Esophagus muscularis mucosa (tissue), 4 donors: ENCODE measurements around the gene POP7. TPM values are rescaled to one million over a fixed set of nuclear protein-coding genes. Genes with fewer than 3 reads are reported as not detected.

Experiments
- DNase-seq: peaks from one replicate; pipeline ENCODE4 v3.0.0-alpha.2; 2017; ENCODE audit errors: extremely low spot score
- H3K27ac ChIP-seq, 4 donors: fragments of 200-600 bp; sonication (generic); replicated peaks in 1 of 4; 1 replicate in 3 of 4; 2 replicates in 1 of 4; pipeline ENCODE4 v1.5.1; 2016 to 2019; ENCODE audit warnings: mild to moderate bottlenecking in 1 of 4
- H3K27me3 ChIP-seq, 4 donors: fragments of 200-600 bp; sonication (generic); one replicate each; pipeline versions ENCODE4 v1.5.1 to v1.6.0; 2016 to 2019
- H3K36me3 ChIP-seq, 4 donors: fragments of 200-600 bp; sonication (generic); one replicate each; pipeline ENCODE4 v1.5.1; 2016 to 2019
- H3K4me1 ChIP-seq, 4 donors: fragments of 200-600 bp; sonication (generic); one replicate each; pipeline ENCODE4 v1.5.1; 2016 to 2019
- H3K4me3 ChIP-seq, 4 donors: fragments of 200-600 bp; sonication (generic); 1 replicate in 2 of 4; 2 replicates in 2 of 4; pipeline ENCODE4 v1.5.1; 2016 to 2019; ENCODE audit warnings: mild to moderate bottlenecking in 4 of 4, moderate library complexity in 1 of 4
- H3K9me3 ChIP-seq, 4 donors: fragments of 200-600 bp; sonication (generic); 1 replicate in 3 of 4; 2 replicates in 1 of 4; pipeline ENCODE4 v1.5.1; 2016 to 2019
- CTCF ChIP-seq, 3 experiments: fragments of 200-600 bp in 2 of 3; fragments of 450-650 bp in 1 of 3; sonication (generic) in 2 of 3; IDR thresholded peaks; one replicate each; pipeline ENCODE4 v1.5.1; 2017 to 2019; ENCODE audit warnings: antibody characterized with exemption in 3 of 3, mild to moderate bottlenecking in 2 of 3, moderate library complexity in 1 of 3
- EP300 ChIP-seq: sonication (generic); formaldehyde crosslinking; IDR thresholded peaks from one replicate; pipeline ENCODE4 v1.6.1; 2017; ENCODE audit warnings: antibody characterized with exemption
- POLR2A ChIP-seq: fragments of 450-650 bp; IDR thresholded peaks from one replicate; pipeline ENCODE4 v1.6.1; 2017; ENCODE audit warnings: antibody characterized with exemption, moderate library complexity, mild to moderate bottlenecking, low read depth
- POLR2AphosphoS5 ChIP-seq, 2 donors: sonication (generic); formaldehyde crosslinking; IDR thresholded peaks; one replicate each; pipeline ENCODE4 v1.6.1; 2017; ENCODE audit warnings: antibody characterized with exemption in 2 of 2
- WGBS: methylation state at CpG from one replicate; pipeline ENCODE4 v1.1.5; 2018; 5-methylcytosine and 5-hydroxymethylcytosine counted together
- intact Hi-C: fragments of 100-400 bp; cut with DNase I; formaldehyde crosslinking; loops from one replicate; pipeline ENCODE4 v1.15.1; 2023
- total RNA-seq, 4 donors: library from RNA; depleted of rRNA; stranded (reverse); fragments of >200 nt; gene quantifications; one replicate each; pipeline versions ENCODE4 v1.1.0 to v1.2.1, GENCODE V29; 2016

Gene POP7
- total RNA-seq, 4 donors from 2014 or later, result 27.0 to 51.3 (median 43.7) TPM

DNA sequence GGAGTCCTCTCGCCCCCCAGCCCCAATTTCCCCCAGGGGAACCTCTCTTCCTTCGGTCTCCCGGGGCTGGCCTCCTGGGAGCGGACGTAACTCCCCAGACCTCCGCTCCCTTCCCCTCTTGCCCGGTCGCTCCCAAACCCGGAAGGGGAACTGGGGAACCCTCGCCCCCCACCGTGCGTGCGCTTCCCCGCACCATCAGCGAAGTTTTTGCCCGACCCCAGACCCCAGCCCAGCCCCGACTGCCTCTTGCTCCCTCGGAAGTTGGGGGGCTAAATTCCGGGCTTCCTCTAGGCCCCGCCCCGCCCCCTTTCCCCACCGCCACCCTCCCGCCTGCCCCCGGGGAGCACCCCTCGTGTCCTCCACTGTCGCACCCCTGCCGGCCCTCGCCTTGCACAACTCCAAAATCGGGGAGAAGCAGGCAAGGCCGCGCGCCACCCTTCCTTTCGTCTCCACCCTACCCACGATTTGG, 31.9 kb upstream of the POP7 start:
- DNase-seq, result no peak
- peaks cover 26 to 27% (median 26%) of the 10 kb centered on the region in 4 donors for H3K36me3 ChIP-seq
- intact Hi-C loops, result loop anchor here (5.0 kb wide), 1 partner anchor 62 kb away; the partner anchor contains the start of gene MOSPD3
- TF ChIP-seq CTCF (IDR thresholded peaks at IDR 0.05), result no peak
- TF ChIP-seq EP300, result no peak
- TF ChIP-seq POLR2A, result no peak
- no peak for TF ChIP-seq POLR2AphosphoS5 (IDR thresholded peaks at IDR 0.05)
- H3K27ac ChIP-seq, result peak overlapping the region; percentile 98 to 100 (median 98)
- WGBS, result under 1% methylated on average over 24 of the region's 34 CpGs
- H3K27me3 ChIP-seq, result no peaks in the 10 kb centered on the region
- no peaks in the 10 kb centered on the region for H3K9me3 ChIP-seq
- peaks cover 17 to 44% (median 39%) of the 10 kb centered on the region in 4 donors for H3K4me1 ChIP-seq
- peak overlapping the region; percentile 88 to 96 (median 96) for H3K4me3 ChIP-seq

GRCh38 chr7:100674411-100675104, 31.4 kb upstream of the POP7 start:
- no peak for DNase-seq
- H3K36me3 ChIP-seq, result peaks cover 26 to 32% (median 32%) of the 10 kb centered on the region in 4 donors
- intact Hi-C loops, result loop anchor here (5.0 kb wide), 1 partner anchor 62 kb away; the partner anchor contains the start of gene MOSPD3
- under 1% methylated on average over 21 of the region's 43 CpGs for WGBS
- peak overlapping the region; percentile 88 to 96 (median 96) for H3K4me3 ChIP-seq
- H3K27me3 ChIP-seq, result no peaks in the 10 kb centered on the region
- TF ChIP-seq EP300, result no peak
- TF ChIP-seq CTCF (IDR thresholded peaks at IDR 0.05), result no peak
- no peak for TF ChIP-seq POLR2AphosphoS5 (IDR thresholded peaks at IDR 0.05)
- TF ChIP-seq POLR2A, result no peak
- no peaks in the 10 kb centered on the region for H3K9me3 ChIP-seq
- H3K4me1 ChIP-seq, result peaks cover 17 to 50% (median 45%) of the 10 kb centered on the region in 4 donors
- H3K27ac ChIP-seq, result peak overlapping the region; percentile 98 to 100 (median 98)

GRCh38 chr7:100675105-100675451, 30.8 kb upstream of the POP7 start:
- Histone ChIP-seq H3K9me3 (no peaks in the 10 kb centered on the region), H3K36me3 (peaks cover 26 to 37% (median 36%) of the 10 kb centered on the region in 4 donors), H3K4me3 (peak overlapping the region; percentile 88 to 96 (median 96)), H3K4me1 (peaks cover 17 to 55% (median 50%) of the 10 kb centered on the region in 4 donors), H3K27ac (peak overlapping the region; percentile 98 to 100 (median 98)), H3K27me3 (no peaks in the 10 kb centered on the region)
- intact Hi-C loops, result no loop called here
- 0% methylated on average over 12 of the region's 46 CpGs for WGBS
- TF ChIP-seq POLR2A (no peak), EP300 (no peak), POLR2AphosphoS5 (IDR thresholded peaks at IDR 0.05) (no peak), CTCF (IDR thresholded peaks at IDR 0.05) (no peak)
- no peak for DNase-seq

DNA sequence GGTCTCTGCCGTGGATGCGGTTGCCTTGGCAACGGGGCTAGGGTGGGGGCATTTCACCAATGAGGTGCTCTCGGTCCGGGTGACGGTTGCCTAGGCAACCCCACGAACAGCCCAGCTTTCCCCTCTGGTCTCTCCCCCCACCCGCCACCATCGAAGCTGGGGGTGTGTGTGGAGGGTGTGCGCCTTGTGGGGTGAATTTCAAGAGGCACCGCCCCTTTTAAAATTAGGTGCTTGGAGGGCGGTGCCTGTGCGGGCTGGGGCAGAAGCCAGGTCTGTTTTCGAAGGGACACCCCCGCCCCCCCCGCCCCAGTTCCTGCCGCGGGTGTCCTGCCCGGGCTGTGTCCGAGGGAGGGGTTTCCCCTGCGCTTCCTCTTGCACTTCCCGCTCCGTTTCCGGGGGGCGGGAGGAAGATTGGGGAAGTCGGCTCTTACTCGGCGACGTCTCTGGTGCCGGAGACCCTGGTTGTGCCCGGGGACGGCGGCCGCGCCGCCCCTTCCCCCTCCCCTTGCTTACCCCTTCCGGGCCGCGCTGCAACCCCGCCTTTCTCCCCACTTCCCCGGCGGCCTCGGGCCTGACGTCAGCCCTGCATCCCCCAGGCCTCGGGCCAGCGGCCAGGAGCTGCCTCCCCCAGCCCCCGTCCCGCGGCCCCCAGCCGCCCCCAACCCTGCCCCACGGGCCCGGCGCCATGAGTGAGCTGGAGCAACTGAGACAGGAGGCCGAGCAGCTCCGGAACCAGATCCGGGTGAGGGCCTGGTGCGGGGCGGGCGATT, 30.2 kb upstream of the POP7 start:
- Histone ChIP-seq H3K4me3 (peak overlapping the region; percentile 88 to 96 (median 96)), H3K4me1 (peaks cover 22 to 62% (median 57%) of the 10 kb centered on the region in 4 donors), H3K36me3 (peaks cover 26 to 44% (median 42%) of the 10 kb centered on the region in 4 donors), H3K9me3 (no peaks in the 10 kb centered on the region), H3K27ac (peak overlapping the region; percentile 98 to 100 (median 98)), H3K27me3 (no peaks in the 10 kb centered on the region)
- TF ChIP-seq CTCF (IDR thresholded peaks at IDR 0.05) (no peak), POLR2AphosphoS5 (IDR thresholded peaks at IDR 0.05) (peak; percentile 65 to 81), POLR2A (peak; percentile 38), EP300 (no peak)
- WGBS, result under 1% methylated on average over 27 of the region's 59 CpGs
- intact Hi-C loops, result no loop called here
- peak; percentile 96 for DNase-seq
